ENCODE measurements around the gene NOL6. TPM values are rescaled to one million over a fixed set of nuclear protein-coding genes. Genes with fewer than 3 reads are reported as not detected.
"Not testable (repeated sequence)": the region's sequence is repeated elsewhere in the genome, so short reads cannot be mapped to it uniquely, and the experiment has no call there.

NOL6 gene
- total and polyA plus RNA-seq, 10 of the 15 experiments (the other 5 are each of a cell fraction or from before 2014, with no cell fraction given), result 8.3 to 53.2 (median 33.1) TPM

DNA sequence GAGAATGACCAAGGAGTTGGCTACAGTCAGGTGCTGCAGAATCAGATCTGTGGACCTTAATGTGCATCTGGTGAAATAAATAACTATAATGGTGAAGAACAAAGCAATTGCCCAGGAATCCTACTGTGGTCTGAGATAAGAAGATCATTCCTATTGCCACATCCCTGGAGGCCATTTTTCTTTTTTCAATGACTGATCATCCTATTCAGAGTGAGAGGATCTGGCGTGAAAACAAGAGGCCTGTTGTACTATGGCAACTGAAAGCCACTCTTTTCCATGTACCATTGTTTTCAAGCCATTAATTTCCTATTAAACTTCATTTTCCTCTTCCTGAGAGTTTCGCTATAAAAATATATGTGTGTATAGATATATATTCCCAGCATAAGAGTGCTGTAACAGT is 38.8 kb upstream of the NOL6 start:
- SMC1A ChIA-PET (ENCODE audit: uncharacterized antibody, unreplicated experiment); CTCF ChIA-PET; H3K4me3 ChIP-seq; H3K36me3 ChIP-seq (ENCODE audit: control insufficient read depth in 2 of 2, insufficient read depth in 2 of 2, low read length in 1 of 2); H4K20me1 ChIP-seq (ENCODE audit: control insufficient read depth, insufficient read depth); H3K9ac ChIP-seq (ENCODE audit: control insufficient read depth, insufficient read depth, low read length); H3K4me1 ChIP-seq (ENCODE audit: control insufficient read depth, insufficient read depth, low read length); H3K27ac ChIP-seq (ENCODE audit: control insufficient read depth, insufficient read depth); POLR2A ChIA-PET; intact Hi-C loops (cut with micrococcal nuclease; ENCODE audit: unreplicated experiment); H3K79me2 ChIP-seq (ENCODE audit: control insufficient read depth, insufficient read depth, low read length); BruUV-seq (replicated peaks); in situ Hi-C loops (cut with MboI); DNase-seq (ENCODE audit: low read depth, low spot score); H3K27me3 ChIP-seq (replicated peaks in 1 of 2; ENCODE audit: control insufficient read depth in 2 of 2, insufficient read depth in 2 of 2, low read length in 1 of 2); H3K9me3 ChIP-seq (replicated peaks; ENCODE audit: control insufficient read depth, insufficient read depth, low read length); H2AFZ ChIP-seq (ENCODE audit: control insufficient read depth, low read depth, low read length); H3K4me2 ChIP-seq (ENCODE audit: control insufficient read depth, insufficient read depth); RAD21 ChIA-PET (ENCODE audit: unreplicated experiment); FAIRE-seq; ATAC-seq: not testable (repeated sequence)
- 75% methylated on average over 2 of the region's 2 CpGs for WGBS (ENCODE audit: insufficient coverage, insufficient replicate concordance, low lambda C conversion rate, missing lambda C conversion rate)

- ATAC-seq; H3K36me3 ChIP-seq (ENCODE audit: control insufficient read depth in 2 of 2, insufficient read depth in 2 of 2, low read length in 1 of 2); BruUV-seq (replicated peaks); in situ Hi-C loops (cut with MboI); H3K79me2 ChIP-seq (ENCODE audit: control insufficient read depth, insufficient read depth, low read length); H3K27me3 ChIP-seq (replicated peaks in 1 of 2; ENCODE audit: control insufficient read depth in 2 of 2, insufficient read depth in 2 of 2, low read length in 1 of 2); intact Hi-C loops (cut with micrococcal nuclease; ENCODE audit: unreplicated experiment); FAIRE-seq; RAD21 ChIA-PET (ENCODE audit: unreplicated experiment); H4K20me1 ChIP-seq (ENCODE audit: control insufficient read depth, insufficient read depth); H3K27ac ChIP-seq (ENCODE audit: control insufficient read depth, insufficient read depth); SMC1A ChIA-PET (ENCODE audit: uncharacterized antibody, unreplicated experiment); POLR2A ChIA-PET; DNase-seq (ENCODE audit: low read depth, low spot score); H3K9me3 ChIP-seq (replicated peaks; ENCODE audit: control insufficient read depth, insufficient read depth, low read length); H3K4me1 ChIP-seq (ENCODE audit: control insufficient read depth, insufficient read depth, low read length); CTCF ChIA-PET: not testable (repeated sequence)
- peak overlapping the region; percentile 65 for H2AFZ ChIP-seq (ENCODE audit: control insufficient read depth, low read depth, low read length)
- peak overlapping the region; percentile 47; the same call in 1 of the 2 replicates for H3K9ac ChIP-seq (ENCODE audit: control insufficient read depth, insufficient read depth, low read length)
- TF ChIP-seq CREB1 (IDR thresholded peaks at IDR 0.05; ENCODE audit: low read depth), result peak; percentile 71; the same call in 1 of the 2 replicates
- H3K4me2 ChIP-seq (ENCODE audit: control insufficient read depth, insufficient read depth), result peak overlapping the region; percentile 69
- 5% methylated on average over 8 of the region's 8 CpGs for WGBS (ENCODE audit: insufficient coverage, insufficient replicate concordance, low lambda C conversion rate, missing lambda C conversion rate)
- H3K4me3 ChIP-seq, result peak overlapping the region; percentile 79; the same call in 1 of the 2 replicates
Observed at GRCh38 chr9:33511184-33511517, 37.4 kb upstream of the NOL6 start.

Measured in GM12878 (cell line).